Suppressor macrophage (primary cell): ENCODE results near the gene XPR1.

Experiments used
- DNase-seq, 4 experiments: peaks; one replicate each; pipeline ENCODE4 v3.0.0-alpha.2; 2020 to 2022
- total RNA-seq, 17 experiments: gene quantifications; one replicate each; lab custom pipeline; 2026; ENCODE audit warnings: mixed read lengths in 6 of 17, inconsistent platforms in 3 of 17; lab: John Stamatoyannopoulos, UW

Gene XPR1
- 43.4 to 101 (median 74.7) reads per million in 17 experiments for total RNA-seq

DNA sequence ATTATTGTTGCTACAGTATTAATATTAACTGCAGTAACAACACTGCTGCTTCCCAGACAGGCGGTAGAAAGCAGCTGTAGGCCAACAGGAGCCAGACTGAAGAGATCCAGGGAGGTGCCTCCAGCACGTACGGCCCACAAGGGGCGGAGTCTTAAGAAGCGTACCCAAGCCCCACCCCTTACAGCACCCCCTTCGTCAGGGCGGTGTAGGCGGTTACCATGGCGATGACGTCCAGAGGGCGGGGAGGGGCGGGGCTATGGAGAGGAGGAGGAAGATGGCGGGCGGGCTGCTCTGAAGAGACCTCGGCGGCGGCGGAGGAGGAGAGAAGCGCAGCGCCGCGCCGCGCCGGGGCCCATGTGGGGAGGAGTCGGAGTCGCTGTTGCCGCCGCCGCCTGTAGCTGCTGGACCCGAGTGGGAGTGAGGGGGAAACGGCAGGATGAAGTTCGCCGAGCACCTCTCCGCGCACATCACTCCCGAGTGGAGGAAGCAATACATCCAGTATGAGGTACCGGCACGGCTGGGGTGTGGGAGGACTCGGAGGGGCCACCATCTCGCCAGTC lies at the start of gene XPR1:
TSS of gene XPR1 (plus strand) at position 257 of the 560 bp plus-strand sequence. CDS start at position 437, 180 bp downstream.
- peak; percentile 98 to 100 (median 99) for DNase-seq

DNA sequence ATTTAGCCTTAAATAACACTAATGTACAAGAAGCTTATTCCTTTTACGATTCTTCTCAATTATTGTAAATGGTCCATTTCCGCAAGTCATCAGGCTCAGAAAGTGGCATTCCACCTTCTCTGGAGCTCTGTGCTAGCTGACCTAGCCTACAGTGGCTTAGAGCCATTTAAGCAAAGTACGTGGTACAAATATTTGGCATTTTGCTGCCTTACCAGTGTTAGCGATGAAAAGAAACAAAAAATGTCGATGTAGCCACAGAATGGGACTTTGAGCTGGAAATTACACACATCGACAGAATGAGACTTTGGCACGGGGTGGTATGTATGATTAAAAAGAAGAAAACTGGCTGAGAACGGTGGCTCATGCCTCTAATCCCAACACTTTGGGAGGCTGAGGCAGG lies 47.0 kb upstream of the XPR1 start:
- no peak for DNase-seq

DNA sequence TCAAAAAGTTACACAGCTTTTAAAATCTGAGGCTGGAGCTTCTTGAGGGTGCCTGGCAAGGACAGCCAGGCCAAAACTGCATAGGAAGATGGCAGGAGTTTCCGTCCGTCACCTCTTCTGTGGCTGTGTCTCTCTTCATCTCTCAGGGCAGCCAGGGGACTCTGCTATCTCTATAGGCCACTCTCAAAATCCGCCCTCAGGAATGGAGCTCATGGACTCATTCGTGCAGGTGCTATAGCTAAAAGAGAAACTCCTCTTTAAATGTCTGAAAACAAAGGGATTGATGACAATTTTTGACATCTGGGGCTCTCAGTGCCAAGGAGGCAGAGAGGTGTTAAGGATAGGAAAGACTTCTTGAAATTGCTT lies 45.8 kb upstream of the XPR1 start:
- no peak for DNase-seq

DNA sequence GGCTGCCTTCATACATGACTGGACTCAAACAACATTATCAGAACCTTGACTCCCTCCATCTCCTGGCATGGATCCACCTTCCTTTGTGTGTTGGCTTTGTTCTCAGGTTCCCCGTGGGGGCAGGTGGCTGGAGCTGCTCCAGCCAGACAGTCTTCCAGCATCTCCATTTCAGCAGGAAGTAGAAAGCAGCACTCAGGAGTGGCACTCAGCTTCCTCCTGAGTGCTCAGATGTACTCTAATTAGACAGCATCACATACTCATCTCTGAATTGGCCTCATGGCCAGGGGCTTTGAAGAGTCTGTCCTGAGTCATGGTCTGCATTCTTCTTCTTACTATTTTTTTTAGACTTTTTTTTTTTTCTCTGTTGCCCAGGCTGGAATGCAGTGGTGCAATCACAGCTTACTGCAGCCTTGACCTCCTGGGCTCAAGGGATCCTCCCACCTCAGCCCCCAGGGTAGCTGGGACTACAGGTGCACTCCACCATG lies 45.1 kb upstream of the XPR1 start:
- no peak for DNase-seq

DNA sequence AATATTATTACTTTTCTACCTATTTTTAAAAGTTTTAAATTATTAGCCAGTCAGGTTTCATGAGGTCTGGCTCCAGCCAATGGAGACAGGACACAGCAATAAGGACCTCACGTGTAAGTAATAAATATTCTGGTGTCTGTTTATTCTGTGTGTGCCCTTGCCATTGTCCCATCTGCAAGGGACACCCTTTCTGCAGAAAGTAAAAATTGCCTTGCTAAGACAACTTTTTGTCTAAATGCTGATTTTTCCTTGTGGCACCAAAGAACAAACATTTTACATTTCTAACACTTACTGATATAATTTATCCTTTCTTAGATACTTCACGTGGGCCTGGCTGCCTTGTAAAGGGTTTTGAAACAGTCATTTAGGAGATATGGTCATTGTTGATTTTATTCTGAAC lies 43.7 kb upstream of the XPR1 start:
- no peak for DNase-seq

DNA sequence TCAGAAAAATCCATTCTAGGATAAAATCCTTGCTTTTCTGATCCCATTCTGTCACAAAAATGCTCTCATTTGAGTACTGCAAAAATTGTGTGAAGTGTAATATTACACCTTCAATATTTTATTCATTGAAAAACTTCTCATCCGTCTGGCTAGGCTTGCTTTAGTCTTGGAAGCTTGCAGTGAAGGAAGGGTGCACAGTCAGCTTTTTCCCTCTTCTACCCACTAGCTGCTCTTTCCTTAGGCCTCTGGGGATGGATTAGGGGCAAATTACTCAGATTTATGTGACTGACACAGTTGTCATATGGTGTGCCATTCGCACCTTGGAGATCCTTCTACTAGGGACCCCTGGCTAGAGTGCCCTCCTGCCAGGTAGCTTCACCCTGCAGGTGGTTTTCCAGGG lies 40.9 kb upstream of the XPR1 start:
- DNase-seq, result no peak

DNA sequence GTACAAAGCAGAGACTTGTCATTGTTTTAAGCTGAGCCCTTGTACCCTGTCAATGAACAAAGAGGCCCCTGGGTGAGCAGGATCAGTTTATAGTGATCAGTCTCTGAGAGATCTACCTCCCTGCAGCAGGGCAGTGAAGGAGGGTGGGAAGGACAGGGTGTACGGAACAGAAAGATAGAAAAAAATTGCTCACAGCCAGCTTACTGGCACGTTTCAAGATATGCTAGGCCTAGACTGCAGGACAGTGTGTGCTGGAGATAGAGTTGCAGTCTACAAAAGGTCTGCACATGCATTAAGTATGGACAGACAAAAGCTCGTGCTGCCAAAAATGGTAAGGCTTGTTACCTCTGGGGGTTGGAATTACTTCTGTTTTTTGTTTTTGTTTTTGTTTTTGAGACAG lies 38.4 kb upstream of the XPR1 start:
- DNase-seq, result no peak

DNA sequence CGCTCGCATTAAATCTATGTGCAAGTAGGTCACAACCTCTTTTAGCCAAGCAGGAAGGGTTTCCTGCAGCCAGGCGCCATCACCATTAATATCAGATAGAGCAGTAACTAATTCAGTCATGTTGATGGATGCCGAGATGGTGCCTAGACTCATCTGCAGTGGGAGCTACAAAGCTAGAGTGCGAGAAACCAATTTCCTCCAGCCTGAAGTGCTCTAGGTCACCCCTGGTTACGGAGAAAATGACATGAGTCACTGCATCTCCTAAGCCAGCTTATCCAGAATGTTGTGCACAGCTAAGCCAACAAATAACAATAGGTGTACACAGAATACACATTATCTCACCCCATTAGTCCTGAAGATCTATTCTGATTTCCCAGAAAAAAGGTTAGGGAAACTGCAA lies 37.1 kb upstream of the XPR1 start:
- DNase-seq, result no peak

DNA sequence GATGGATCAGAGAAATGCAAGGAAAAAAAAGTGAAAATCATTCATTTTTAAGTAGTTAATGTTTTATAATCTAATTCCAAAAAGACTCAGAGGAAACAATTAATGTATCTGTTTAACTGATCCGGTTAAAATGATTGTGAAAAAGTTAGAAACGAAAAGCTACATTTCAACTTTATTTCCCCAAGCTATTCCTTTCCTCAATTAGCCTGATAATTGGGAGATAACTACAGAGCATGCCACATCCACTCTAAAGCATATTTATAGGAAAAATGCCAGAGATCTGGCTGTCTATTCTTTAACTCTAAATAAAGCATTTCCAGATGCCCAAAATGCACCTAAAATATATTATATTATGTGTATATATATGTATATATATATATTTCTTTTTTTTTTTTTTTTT lies 35.9 kb upstream of the XPR1 start:
- DNase-seq, result no peak

DNA sequence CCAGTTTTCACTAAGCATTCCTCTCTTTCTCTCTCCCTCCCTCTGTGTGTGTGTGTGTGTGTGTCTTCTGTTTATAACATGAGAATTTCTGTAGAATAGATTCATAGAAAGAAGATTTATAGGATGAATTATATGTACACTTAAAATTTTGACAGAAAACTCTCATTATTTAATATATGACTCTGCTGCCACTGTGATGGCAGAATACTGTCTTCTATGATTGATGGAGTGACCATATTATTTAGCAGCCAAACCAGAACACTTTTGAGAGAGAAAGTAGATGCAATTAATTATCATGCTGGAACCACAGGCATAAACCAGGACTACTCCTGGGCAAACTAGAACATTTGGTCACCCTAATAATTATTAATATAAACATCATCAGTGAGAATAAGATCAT lies 34.3 kb upstream of the XPR1 start:
- no peak for DNase-seq

DNA sequence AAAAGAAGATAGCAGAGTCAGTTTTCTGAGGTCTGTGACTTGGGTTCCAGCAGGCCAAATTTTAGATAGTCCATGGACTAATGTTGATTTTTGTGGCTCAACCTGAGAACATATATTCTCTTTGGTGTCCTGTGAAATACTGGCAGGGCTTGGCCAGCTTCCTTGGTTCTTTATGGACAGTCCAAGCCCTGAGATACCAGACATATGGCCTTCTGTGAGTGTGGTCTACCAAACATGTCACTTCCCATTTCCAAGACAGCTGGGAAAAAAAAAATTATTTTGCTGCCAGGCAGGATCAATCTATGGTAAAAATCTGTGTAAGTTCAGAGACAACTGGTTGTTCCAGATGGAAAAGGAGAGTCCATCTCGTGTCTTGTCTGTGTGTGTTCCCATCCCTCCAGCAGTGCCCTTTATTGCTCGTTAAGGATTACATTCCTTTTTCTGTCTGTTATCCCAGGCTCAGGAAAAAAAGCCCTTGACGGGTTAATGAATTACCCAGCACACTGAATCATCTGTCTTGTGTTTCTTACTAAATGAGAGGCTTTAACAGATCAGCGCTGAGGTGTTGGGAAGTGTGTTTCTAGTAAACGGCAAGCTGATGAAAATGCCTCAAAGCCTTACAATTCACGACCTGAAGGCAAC lies 33.4 kb upstream of the XPR1 start:
- DNase-seq, result no peak

DNA sequence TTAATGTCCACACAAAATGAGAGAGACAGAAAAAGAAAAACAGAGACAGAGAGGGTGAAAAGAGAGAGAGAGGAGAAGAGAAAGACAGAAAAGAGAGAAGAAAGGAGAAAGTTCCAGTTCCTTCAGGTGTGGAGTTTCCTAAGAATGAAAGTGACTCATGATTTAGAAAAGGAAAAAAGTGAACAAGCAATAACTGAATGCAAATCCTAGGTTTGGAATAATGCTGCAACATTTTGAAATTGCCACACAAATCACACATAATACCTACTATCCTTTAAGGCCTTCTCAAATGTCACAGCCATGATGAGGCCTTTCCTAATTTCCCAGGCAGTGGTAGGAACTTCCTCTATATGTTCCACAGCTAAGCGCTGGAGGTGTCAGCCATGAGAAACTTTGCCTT lies 31.5 kb upstream of the XPR1 start:
- DNase-seq, result peak in 2 of 4 experiments; percentile 12 to 16

DNA sequence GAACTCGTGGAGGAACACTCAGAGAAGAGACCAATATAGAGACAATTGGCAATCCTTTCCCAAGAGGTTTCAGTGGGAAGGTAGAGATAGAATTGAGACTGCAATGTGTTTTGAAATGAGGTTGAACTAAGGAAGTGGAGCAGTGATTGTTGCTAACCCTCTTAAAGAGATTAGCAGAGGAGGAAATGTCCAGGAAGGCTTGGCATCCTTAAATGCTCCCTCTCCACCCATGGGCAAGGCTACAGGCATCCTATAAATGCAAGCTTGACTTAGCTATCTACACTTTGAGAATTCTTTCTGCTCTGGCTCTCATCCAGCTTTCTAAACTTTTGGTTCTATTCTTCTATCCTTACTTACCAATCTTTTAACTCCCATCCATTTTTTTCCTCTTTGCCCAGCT lies 30.3 kb upstream of the XPR1 start:
- peak in 1 of 4 experiments; percentile 5 for DNase-seq

DNA sequence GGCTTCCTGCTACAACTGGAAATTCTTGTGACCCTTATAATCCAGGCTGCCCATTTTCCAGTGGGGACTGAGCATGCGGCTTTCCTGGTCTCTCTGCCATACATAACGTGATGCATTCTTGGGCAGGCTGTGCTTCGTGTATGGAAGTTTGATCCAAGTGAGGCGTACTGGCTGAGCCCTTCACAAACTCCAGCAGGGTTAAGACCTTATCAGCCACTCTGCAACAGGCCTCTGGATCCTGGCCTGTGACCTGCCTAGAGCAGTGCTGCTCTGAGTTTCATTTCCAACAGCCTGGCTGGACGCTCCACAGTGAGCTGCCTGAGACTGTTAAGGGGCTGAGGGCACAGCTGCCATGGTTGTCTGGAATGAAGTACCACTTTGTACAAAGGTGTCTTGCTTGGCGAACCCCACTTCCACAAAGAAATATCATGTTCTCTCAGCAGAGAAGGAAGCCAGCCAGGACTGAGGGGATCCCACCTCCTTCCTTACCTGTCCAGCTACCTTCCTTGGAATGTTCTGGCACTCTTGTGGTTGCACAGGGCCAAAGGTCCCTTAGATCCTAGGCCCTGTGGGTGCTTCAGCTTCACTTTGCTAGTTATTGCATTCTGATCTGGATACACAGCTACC lies 28.5 kb upstream of the XPR1 start:
- no peak for DNase-seq

DNA sequence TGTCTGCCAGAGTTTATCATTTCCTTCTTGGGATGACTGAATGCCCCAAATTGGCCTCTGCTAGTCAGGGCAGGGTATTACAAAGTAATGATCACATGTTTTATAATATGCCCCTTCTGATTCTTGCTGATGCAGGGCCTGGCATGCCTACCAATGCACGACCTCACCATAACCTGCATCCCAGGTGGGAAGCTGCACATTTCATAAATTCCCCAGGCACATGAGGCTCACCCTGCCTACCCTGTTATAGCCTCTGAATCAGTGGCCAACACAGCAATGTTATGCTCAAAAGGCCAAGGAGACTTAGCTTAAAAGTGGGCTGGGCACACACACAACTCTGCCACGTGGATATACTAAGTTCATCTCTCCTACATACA lies 28.0 kb upstream of the XPR1 start:
- DNase-seq, result no peak

DNA sequence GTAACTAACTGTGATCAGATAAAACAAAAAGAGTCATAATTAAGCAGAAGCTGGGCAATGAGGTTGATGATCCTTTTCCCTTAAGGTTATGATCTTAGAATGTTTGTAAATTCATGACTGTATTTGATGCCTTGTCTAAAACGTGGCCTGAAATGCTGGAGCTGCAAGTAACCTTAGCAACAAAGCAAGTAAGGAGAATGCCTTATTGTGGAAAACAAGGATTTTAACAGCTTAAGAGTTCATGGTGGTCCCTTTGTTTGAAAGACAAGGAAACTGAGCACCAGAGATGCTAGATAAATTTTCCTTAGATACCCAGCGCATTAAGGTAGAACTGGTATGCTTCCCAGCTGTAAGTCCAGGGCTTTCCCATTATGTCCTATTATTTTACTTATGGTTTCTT lies 25.7 kb upstream of the XPR1 start:
- DNase-seq, result no peak

DNA sequence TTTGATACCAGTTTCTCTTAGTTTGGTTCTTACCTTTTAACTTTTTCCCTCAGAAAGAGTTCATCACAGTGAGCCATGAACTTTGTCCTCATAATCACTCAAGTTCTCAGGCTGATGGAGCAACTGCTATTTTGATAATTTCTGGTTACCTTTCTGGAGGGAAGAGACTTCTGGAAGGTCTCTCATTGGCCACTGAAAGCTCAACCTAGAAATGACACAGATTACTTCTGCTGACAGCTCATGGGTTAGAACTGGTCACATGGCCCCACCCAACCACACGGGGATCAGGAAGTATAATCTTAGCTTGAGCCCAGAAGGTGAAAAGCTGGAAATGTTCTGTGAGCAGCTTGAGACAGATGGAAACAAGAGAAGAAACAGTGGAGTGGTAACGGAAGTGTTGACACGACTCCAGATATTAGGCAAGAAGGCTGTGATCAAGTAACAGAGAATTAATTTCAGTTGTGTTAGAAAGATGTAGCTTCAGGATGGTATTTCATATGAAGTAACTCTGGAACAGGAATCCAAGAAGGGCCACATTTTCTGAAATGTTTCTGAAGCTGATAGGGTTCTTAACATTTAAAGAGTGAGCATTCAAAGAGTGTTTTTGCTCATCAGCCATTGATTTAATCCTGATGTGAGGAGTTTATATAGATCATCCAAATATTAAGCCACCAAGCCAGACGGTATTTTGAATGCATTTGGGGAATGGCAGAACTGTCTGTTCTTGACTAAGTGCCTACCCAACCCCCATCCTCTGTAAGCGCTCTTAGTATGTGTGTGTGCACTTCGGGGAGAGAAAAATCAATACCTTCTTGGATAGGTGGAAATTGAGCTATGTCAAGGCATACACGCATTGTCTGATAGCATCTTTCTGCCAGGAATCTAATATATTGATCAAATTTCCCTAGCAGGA lies 21.9 kb upstream of the XPR1 start:
- DNase-seq, result peak in 3 of 4 experiments; percentile 17 to 43 (median 38)

DNA sequence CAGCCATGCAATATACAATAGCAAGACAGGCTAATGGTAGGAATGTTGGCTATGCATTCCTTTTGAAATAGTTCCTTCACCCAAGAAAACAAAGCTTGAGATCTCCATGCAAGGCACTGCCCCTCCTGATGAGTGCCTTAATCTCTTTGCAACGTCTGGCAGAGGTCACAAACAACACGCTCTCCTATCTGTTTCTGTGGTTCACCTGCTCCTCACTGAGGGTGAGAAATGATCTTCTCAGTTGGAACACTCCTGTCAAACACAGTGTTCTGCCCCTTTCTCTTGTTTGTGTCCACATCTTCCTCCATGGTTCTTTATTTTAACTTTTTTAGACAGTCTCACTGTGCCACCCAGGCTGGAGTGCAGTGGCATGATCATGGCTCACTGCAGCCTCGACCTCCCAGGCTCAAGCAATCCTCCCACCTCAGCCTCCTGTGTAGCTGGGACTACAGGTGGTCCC lies 21.2 kb upstream of the XPR1 start:
- DNase-seq, result no peak

DNA sequence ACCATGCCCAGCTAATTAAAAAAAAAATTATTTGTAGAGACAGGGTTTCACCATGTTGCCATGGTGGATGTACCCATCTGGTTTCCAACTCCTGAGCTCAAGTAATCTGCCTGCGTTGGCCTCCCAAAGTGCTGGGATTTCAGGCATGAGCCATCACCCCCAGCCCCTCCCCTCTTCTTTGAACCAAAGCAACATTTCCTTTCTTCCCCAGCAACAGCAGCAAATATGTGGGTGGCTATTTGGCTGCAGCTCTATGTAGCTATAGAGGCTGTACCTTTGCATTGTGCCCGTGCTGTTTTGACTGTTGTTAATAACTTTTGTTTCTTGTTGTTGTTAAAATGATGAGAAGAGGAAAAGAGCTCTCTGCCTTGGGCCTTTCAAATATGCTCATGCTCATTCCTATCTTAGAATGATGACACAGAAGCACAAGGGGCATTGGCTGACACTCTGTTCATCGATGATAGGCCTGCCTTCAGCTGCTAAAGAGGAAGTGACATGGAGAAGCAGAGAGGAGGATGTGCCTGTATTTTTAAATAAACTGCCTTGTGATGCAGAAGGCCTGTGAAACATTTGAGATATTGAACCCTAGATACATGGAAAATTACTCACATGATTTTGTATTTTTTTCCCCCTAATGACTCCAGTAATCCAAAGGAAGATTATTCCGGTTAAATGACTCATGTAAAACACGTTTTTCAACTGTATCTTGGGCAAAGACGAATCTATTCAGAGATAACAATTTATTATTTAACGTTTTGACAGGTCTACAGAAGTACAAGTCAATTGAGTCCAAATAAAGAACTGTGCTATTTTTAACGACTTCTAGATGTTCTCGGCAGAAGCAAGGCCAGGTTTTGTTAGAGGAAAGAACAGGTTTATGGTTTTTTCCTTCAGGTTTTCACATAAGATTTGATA lies 20.5 kb upstream of the XPR1 start:
- DNase-seq, result peak; percentile 76 to 94 (median 85)

DNA sequence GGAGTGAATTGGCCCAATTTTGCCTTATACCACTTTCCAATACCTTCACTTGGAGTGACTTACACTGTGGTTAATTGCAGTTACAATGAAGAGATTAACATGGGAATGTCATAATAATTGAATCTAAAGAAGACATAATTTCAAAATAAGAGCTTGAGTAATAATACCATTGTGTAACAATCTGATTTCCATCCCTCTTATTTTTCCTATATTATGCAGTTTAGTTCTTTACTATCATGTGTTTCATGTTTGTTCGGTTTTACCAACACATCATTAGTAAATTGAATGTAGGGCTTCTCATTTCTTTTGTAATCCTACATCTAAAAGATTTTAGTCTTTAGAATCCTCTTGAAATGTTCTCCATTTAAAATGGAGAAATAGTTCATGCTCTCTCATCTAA lies 19.2 kb upstream of the XPR1 start:
- DNase-seq, result peak in 2 of 4 experiments; percentile 31 to 42

DNA sequence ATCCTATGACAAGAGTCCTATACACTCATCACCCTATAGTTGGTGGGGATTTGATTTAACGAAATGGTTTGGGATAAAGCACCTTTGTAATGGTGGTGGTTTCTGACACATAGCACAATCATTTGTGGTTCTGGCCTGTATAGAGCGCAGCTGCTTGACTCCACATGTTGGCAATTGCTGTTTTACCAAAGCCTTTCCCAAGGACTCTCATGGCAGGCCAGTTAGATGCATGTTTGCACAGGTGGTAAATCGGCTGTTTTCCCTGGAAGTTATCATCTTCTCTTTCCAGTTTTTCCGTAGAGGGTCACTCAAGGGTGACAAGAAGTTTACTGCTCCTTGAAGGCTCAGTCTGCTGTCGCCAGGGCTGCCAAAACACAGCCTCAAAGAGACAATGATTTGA lies 17.1 kb upstream of the XPR1 start:
- no peak for DNase-seq
